8988T (cell line): Measurements from ENCODE around the gene GJC2.

ENCODE experiments used
- DNase-seq: peaks from one replicate; pipeline ENCODE4 v3.0.0; 2011

GJC2 gene

DNA sequence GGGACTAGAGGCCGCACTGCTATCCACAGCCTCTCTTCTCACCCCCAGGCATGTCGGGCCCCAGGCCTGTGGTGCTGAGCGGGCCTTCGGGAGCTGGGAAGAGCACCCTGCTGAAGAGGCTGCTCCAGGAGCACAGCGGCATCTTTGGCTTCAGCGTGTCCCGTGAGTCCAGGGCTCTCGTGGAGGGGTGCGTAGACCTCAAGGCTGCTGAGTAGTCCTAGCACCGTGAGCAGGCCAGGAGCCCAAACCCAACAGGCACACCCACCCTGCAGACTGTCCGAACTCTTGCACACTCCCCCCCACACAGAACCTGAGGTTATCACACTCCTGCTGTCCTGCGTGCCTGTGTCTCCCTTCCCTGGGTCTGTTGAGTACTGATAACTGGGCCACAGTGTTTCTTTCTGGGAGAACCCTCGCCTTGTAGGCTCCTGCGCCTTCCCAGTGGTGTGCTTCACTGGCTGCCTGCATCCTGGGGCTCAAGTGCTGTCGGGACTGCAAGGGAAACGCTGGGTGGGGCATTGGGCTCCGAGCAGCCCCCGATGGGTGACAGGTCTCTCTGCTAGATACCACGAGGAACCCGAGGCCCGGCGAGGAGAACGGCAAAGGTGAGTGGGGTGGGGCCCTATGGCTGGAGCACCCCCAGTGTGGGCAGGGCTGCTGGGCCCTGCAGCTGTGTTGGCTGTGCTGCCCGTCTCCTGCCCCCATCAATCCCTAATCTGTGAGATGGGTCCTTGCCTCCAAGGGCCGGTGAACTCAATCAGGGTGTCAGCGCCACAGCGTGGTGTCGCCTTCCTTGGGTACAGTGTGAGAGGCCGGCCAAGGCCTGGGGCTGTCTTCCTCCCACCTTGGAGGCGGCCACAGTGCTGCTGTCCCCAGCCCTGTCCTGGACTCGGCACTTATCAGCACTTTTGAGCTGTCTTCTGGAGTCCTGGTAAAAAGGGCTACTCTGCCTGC is 4.0 kb upstream of the GJC2 start:
- DNase-seq: no peak

GRCh38 chr1:228146417-228147150 is 3.1 kb upstream of the GJC2 start:
- no peak for DNase-seq

GRCh38 chr1:228147151-228147693 is 2.5 kb upstream of the GJC2 start:
- no peak for DNase-seq

DNA sequence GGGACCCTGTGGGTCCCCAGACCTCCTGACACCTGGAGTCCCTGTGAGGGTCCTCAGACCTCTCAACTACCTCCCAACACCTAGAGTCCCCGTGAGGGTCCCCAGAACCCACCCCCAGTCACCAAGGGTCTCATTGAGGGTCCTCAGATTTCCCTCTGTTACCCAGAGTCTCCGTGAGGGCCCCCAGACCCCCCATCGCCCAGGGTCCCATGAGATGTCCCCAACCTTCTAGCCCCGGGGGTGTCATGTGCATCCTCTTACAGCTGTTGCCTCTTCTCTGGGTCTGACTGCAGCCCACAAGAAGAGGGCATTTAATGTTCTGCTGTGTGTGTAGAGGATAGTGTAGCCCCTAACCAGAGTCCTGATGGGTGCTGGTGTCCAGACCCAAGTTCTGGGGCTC is 2.0 kb upstream of the GJC2 start:
- DNase-seq: no peak

DNA sequence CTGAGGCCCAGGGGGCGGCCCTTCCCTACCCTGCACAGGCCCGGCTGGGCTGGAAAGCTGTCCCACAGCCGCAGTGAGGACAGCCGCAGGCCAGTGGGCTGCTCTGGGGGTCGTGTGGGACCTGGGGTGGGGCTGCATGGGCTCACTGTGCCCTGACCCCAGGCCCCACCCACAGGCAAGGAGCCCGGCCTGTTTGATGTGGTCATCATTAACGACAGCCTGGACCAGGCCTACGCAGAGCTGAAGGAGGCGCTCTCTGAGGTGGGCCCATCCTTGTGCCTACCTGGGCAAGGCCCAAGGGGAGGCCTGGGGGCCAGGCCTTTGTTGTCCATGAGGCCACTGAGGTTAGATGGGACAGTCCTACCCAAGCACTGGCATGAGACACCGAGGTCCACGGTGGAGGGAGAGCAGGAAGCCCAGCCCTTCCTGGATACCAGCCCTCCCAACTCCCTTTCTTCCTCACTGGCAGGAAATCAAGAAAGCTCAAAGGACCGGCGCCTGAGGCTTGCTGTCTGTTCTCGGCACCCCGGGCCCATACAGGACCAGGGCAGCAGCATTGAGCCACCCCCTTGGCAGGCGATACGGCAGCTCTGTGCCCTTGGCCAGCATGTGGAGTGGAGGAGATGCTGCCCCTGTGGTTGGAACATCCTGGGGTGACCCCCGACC is 1.4 kb upstream of the GJC2 start:
- no peak for DNase-seq

GRCh38 chr1:228148935-228149405 is 760 bp upstream of the GJC2 start:
- no peak for DNase-seq

GRCh38 chr1:228150120-228150460 is 360 bp downstream of the GJC2 start:
- DNase-seq: no peak

GRCh38 chr1:228150461-228151179 is 890 bp downstream of the GJC2 start:
- no peak for DNase-seq

DNA sequence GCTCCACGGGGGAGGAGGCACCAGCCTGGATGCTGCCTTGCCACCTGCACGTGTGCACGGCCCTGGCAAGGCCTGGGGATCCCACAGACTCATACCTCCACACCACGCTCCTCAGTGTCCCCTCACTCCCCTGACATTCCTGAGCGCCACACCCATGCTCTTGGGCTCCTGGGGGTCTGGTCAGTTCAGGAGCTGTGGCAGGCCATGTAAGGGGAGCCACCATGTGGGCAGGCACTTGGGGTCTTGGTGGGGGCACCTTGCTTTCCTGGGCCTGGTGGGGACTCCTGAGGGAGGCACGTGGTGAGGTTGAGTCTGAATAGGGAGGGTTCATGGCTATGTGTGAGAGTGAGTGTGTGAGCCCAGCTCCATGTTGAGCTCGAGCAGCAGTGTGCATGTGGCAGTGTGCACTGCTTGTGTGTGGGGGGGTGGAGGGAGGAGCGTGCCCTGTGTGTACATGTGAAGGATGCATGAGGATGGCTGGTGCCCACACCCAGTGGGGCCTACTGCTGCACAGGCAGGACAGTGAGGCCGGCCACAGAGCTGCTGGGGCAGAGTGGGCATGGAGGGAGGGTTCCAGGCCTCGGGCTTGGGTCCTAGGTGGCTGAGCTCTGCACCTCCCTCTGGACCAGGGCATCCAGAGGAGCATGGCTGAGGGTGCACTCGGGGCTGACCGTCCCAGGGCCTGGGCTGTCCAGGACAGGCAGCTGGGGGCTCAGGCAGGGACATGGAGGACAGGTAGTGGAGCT is 1.6 kb downstream of the GJC2 start:
- no peak for DNase-seq

GRCh38 chr1:228152097-228152917 is 2.6 kb downstream of the GJC2 start:
- no peak for DNase-seq

GRCh38 chr1:228152918-228153258 is 3.2 kb downstream of the GJC2 start:
- DNase-seq: no peak

DNA sequence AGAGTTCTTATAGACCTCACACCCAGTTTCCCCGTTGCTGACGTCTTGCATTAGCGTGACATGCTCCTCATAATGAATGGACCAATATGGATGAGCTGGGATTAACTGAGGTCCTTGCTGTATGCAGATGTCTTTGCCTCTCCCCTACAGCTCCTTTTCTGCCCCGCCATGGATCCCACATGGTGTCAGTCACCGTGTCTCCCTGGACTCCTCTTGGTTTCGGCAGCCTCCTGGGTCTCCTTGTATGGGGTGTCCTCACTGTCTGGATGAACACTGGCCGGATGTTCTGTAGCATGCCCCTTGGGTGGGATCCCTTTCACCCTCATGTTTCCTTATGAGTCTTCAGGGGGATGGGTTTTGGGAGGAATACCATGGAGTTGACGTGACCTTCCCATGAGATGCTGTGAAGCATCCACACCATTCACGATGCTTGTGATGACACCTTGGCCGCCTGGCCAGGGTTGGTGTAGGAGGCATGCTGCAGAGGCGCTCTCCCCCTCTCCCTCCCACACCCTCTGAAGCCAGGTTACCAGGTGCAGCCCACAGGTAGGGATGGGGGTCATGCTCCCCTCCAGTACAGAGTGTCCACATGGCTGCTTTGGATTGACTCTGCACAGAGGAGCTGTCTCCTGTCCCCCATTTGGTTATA is 4.4 kb downstream of the GJC2 start:
- no peak for DNase-seq

- DNase-seq: no peak
These were observed 5.2 kb downstream of the GJC2 start for GRCh38 chr1:228154670-228155571.

GRCh38 chr1:228155596-228156514 is 6.1 kb downstream of the GJC2 start:
- no peak for DNase-seq

- DNase-seq: no peak
These were observed 6.8 kb downstream of the GJC2 start for GRCh38 chr1:228156515-228156881.

GRCh38 chr1:228156941-228157728 is 7.4 kb downstream of the GJC2 start:
- DNase-seq: no peak

DNA sequence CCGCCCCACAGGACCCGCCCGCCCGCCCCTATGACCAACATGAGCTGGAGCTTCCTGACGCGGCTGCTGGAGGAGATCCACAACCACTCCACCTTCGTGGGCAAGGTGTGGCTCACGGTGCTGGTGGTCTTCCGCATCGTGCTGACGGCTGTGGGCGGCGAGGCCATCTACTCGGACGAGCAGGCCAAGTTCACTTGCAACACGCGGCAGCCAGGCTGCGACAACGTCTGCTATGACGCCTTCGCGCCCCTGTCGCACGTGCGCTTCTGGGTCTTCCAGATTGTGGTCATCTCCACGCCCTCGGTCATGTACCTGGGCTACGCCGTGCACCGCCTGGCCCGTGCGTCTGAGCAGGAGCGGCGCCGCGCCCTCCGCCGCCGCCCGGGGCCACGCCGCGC is 8.0 kb downstream of the GJC2 start:
- no peak for DNase-seq
